Vagina (tissue), 2 donors: ENCODE measurements around the gene CWF19L1. TPM values are rescaled to one million over a fixed set of nuclear protein-coding genes. Genes with fewer than 3 reads are reported as not detected.

ENCODE experiments used
- DNase-seq, 2 donors: peaks; one replicate each; pipeline ENCODE4 v3.0.0-alpha.2; 2017; ENCODE audit errors: extremely low spot score in 2 of 2
- H3K27ac ChIP-seq: fragments of 200-600 bp; sonication (generic); one replicate; pipeline ENCODE4 v1.5.1; 2019
- H3K27me3 ChIP-seq: fragments of 200-600 bp; sonication (generic); one replicate; pipeline ENCODE4 v1.5.1; 2019
- H3K36me3 ChIP-seq, 2 donors: fragments of 200-600 bp; sonication (generic); one replicate each; pipeline ENCODE4 v1.5.1; 2017 to 2019
- H3K4me1 ChIP-seq: fragments of 200-600 bp; sonication (generic); one replicate; pipeline ENCODE4 v1.5.1; 2019
- H3K4me3 ChIP-seq, 2 donors: fragments of 200-600 bp; sonication (generic); 1 replicate in 1 of 2; 2 replicates in 1 of 2; pipeline ENCODE4 v1.5.1; 2016 to 2019
- H3K9me3 ChIP-seq: fragments of 200-600 bp; sonication (generic); one replicate; pipeline ENCODE4 v1.5.1; 2019
- CTCF ChIP-seq, 3 experiments: fragments of 450-650 bp in 2 of 3; fragments of 200-600 bp in 1 of 3; sonication (generic) in 1 of 3; IDR thresholded peaks; one replicate each; pipeline ENCODE4 v1.5.1; 2017 to 2019; ENCODE audit warnings: antibody characterized with exemption in 3 of 3, mild to moderate bottlenecking in 2 of 3, moderate library complexity in 2 of 3
- POLR2A ChIP-seq, 2 donors: fragments of 450-650 bp; IDR thresholded peaks; one replicate each; pipeline ENCODE4 v1.6.1; 2017; ENCODE audit warnings: antibody characterized with exemption in 2 of 2, mild to moderate bottlenecking in 2 of 2, moderate library complexity in 2 of 2
- POLR2AphosphoS5 ChIP-seq, 2 donors: sonication (generic); formaldehyde crosslinking; IDR thresholded peaks; one replicate each; pipeline ENCODE4 v1.9.0; 2017; ENCODE audit warnings: antibody characterized with exemption in 2 of 2, mild to moderate bottlenecking in 2 of 2, low read depth in 1 of 2; ENCODE audit not compliant: insufficient read depth in 1 of 2
- intact Hi-C: fragments of 100-400 bp; cut with DNase I; formaldehyde crosslinking; loops from one replicate; pipeline ENCODE4 v1.15.1; 2023
- total RNA-seq: library from RNA; depleted of rRNA; stranded (reverse); fragments of >200 nt; gene quantifications from one replicate; pipeline ENCODE4 v1.2.3, GENCODE V29; 2016

CWF19L1 gene
- total RNA-seq, 1 donor from 2014 or later, result 13.3 TPM

DNA sequence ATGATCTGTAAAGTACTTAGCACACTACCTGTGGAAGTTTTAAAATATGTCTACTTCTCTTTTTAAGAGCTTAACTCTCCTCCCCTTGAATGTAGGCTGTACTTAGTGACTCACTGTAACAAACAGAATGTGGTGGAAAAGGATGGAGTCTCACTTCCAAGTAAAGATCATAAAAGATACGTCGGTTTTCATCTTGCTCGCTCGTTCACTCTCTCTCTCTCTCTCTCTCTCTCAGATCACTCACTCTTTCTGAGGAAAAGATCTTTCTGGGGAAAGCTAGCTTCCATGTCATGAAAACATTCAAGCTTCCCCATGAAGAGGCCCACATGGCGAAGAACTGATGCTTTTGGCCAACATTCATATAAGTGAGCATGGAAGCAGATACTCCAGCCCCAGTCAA is 43.6 kb downstream of the CWF19L1 start:
- Histone ChIP-seq H3K27me3 (no peaks in the 10 kb centered on the region), H3K4me1 (peaks cover 14% of the 10 kb centered on the region), H3K27ac (no peak overlapping the region), H3K36me3 (peaks cover 6 to 42% of the 10 kb centered on the region in 2 donors), H3K9me3 (no peaks in the 10 kb centered on the region), H3K4me3 (no peak overlapping the region)
- intact Hi-C loops, result no loop called here
- TF ChIP-seq POLR2AphosphoS5 (IDR thresholded peaks at IDR 0.05; ENCODE audit: insufficient read depth in 1 of 2, low read depth in 1 of 2) (no peak), POLR2A (IDR thresholded peaks at IDR 0.05) (no peak), CTCF (IDR thresholded peaks at IDR 0.05) (no peak)
- no peak for DNase-seq

DNA sequence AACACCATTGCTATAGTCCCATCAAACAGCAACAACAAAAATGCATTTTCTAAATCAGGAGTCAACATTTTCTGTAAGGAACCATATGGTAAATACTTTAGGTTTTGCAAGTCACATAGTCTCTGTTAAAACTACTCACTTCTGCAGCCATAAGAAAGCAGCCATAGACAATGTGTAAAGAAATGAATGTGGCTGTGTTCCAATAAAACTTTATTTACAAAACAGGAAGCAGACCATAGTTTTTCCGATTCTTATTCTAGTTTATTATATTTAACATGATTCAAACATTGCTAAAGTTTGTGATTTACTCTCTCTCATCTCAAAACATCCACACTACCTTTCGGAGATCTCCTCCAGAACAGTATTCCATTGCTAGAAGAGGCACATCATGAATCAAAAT is 44.9 kb downstream of the CWF19L1 start:
- Histone ChIP-seq H3K27ac (no peak overlapping the region), H3K4me3 (no peak overlapping the region), H3K27me3 (no peaks in the 10 kb centered on the region), H3K9me3 (no peaks in the 10 kb centered on the region), H3K4me1 (peaks cover under 1% of the 10 kb centered on the region), H3K36me3 (peaks cover 6 to 52% of the 10 kb centered on the region in 2 donors)
- TF ChIP-seq POLR2A (IDR thresholded peaks at IDR 0.05), result no peak
- TF ChIP-seq POLR2AphosphoS5 (IDR thresholded peaks at IDR 0.05; ENCODE audit: insufficient read depth in 1 of 2, low read depth in 1 of 2), result no peak
- no peak for TF ChIP-seq CTCF (IDR thresholded peaks at IDR 0.05)
- intact Hi-C loops, result no loop called here
- DNase-seq, result no peak

GRCh38 chr10:100216006-100216405 is 51.4 kb downstream of the CWF19L1 start:
- TF ChIP-seq CTCF (IDR thresholded peaks at IDR 0.05) (no peak), POLR2AphosphoS5 (IDR thresholded peaks at IDR 0.05; ENCODE audit: insufficient read depth in 1 of 2, low read depth in 1 of 2) (no peak), POLR2A (IDR thresholded peaks at IDR 0.05) (no peak)
- no peak overlapping the region for H3K4me3 ChIP-seq
- DNase-seq, result no peak
- H3K4me1 ChIP-seq, result no peaks in the 10 kb centered on the region
- H3K9me3 ChIP-seq, result no peaks in the 10 kb centered on the region
- intact Hi-C loops, result no loop called here
- H3K36me3 ChIP-seq, result peaks cover 0 to 57% of the 10 kb centered on the region in 2 donors
- H3K27me3 ChIP-seq, result no peaks in the 10 kb centered on the region
- H3K27ac ChIP-seq, result no peak overlapping the region

- TF ChIP-seq POLR2AphosphoS5 (IDR thresholded peaks at IDR 0.05; ENCODE audit: insufficient read depth in 1 of 2, low read depth in 1 of 2) (no peak), CTCF (IDR thresholded peaks at IDR 0.05) (no peak), POLR2A (IDR thresholded peaks at IDR 0.05) (no peak)
- DNase-seq, result no peak
- Histone ChIP-seq H3K4me1 (no peaks in the 10 kb centered on the region), H3K9me3 (no peaks in the 10 kb centered on the region), H3K27me3 (no peaks in the 10 kb centered on the region), H3K4me3 (no peak overlapping the region), H3K27ac (no peak overlapping the region), H3K36me3 (peaks cover 0 to 29% of the 10 kb centered on the region in 2 donors)
- intact Hi-C loops, result no loop called here
These were observed 58.1 kb downstream of the CWF19L1 start for GRCh38 chr10:100209303-100209702.

GRCh38 chr10:100208276-100208675 is 59.2 kb downstream of the CWF19L1 start:
- TF ChIP-seq POLR2A (IDR thresholded peaks at IDR 0.05) (no peak), POLR2AphosphoS5 (IDR thresholded peaks at IDR 0.05; ENCODE audit: insufficient read depth in 1 of 2, low read depth in 1 of 2) (no peak), CTCF (IDR thresholded peaks at IDR 0.05) (no peak)
- Histone ChIP-seq H3K27ac (no peak overlapping the region), H3K4me3 (no peak overlapping the region), H3K36me3 (peaks cover 0 to 31% of the 10 kb centered on the region in 2 donors), H3K9me3 (no peaks in the 10 kb centered on the region), H3K4me1 (no peaks in the 10 kb centered on the region), H3K27me3 (no peaks in the 10 kb centered on the region)
- no peak for DNase-seq
- intact Hi-C loops, result no loop called here
